ENCODE data around the gene MRAS.
"Not testable (repeated sequence)": the region's sequence is repeated elsewhere in the genome, so short reads cannot be mapped to it uniquely, and the experiment has no call there.

MRAS gene

DNA sequence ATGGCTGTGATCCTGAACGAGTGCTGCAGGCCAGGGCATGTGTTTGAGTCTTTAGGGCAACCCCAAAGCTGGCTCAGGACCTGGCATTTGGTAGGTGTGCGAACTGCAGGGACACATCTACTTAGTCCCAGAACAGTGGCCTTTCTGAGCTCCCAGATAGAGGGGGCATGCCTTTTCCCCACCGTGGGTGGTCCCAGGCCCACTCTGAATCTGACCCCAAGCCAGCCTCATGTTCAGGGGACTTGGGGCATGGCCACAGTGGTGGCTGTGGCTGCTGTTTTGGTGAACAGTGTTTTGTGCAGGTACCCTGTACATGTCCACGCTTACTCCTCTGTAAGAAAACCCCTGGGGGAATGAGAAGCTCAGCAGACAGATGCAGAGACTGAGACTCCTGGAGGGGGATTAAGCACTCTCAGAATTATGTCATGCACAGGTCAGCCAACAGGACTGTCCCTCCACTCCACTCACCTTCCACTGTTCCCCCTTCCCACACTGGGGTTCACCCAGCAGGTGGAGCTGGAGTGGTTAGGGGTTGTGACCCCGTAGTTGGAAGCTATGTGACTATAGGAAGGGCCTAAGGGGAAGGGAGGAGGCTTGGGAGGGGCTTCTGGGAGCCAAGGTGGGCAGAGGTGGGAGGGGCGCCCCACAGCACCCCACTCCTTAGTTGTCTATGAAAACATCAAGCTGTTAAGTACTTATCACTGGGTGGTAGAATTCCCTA, 102.5 kb downstream of the MRAS start:
- in situ Hi-C loops (cut with HindIII; ENCODE audit: low pct_ligation_motif_present, low pct_unique_long_range_greater_than_20kb, low sequenced_read_pairs): no loop called here

DNA sequence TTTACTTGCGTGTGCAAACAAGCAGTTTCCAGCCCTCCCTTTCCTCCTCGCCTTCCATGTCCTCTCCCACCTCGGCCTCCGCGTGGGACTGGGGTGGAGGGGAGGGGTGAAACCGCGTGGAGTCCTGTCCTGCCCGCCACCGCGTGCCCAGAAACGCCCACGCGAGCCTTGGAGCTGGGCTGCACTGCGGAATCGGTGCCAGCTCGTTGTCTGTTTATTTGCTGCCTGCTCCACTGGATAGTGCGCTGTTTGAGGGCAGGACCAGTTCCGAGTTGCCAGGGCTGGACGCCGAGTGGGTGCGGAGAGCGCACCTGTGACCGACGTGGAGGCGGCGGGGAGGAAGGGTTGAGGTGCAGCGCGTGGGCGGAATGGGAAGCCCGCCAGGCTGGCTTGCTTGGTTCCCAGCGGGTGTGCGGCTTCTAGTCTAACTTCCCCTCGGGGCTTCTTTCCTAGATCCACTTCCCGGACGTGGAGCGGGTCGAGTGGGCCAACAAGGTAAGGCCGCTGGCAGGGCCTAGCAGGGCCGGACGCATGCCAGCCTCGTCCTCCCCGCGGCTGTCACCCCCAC, 103.3 kb downstream of the MRAS start:
- in situ Hi-C loops (cut with HindIII; ENCODE audit: low pct_ligation_motif_present, low pct_unique_long_range_greater_than_20kb, low sequenced_read_pairs): no loop called here
- DNase-seq: no peak

More for the DNA sequence above, 102.5 kb downstream of the MRAS start:
- no peak for DNase-seq

DNA sequence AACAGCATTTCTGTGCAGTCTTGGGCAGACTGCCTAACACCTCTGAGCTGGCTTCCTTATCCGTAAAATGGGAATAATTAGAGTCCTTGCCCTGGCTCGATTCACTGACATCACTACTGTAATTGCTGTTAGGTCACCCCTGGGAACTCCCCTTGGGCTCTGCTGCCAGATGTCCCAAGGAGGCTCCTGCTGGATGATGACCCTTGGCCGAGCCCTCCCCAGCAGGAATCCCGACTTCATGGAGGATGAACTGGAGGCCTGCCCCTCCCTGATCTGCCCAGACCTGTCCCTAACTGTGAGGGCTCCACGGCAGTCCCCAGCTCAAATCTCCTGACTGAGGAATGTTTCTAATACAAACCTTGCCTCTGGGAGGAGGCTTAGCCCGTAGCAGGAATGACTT, 104.1 kb downstream of the MRAS start:
- in situ Hi-C loops (cut with HindIII; ENCODE audit: low pct_ligation_motif_present, low pct_unique_long_range_greater_than_20kb, low sequenced_read_pairs): no loop called here

DNA sequence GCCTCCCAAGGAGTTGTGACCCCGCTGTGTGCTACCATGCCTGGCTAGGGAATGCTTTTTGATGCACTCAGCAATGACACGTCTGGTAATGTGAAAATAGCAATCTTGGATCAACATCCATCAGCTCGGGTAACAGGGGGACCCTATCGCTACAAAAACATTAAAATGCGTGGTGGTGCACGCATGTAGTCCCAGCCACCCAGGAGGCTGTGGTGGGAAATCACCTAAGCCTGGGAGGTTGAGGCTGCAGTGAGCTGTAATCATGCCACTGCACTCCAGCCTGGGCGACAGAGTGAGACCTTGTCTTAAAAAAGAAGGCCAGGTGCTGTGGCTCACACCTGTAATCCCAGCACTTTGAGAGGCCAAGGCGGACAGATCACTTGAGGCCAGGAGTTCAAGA, 105.6 kb downstream of the MRAS start:
- DNase-seq; in situ Hi-C loops (cut with HindIII; ENCODE audit: low pct_ligation_motif_present, low pct_unique_long_range_greater_than_20kb, low sequenced_read_pairs): not testable (repeated sequence)

More for the DNA sequence above, 104.1 kb downstream of the MRAS start:
- DNase-seq: no peak

Data from ACHN (cell line).